Measurements from ENCODE around the gene CAMKK1. TPM values are rescaled to one million over a fixed set of nuclear protein-coding genes. Genes with fewer than 3 reads are reported as not detected.

CAMKK1 gene
- total RNA-seq, 1 experiment from 2014 or later = 10.1 TPM

DNA sequence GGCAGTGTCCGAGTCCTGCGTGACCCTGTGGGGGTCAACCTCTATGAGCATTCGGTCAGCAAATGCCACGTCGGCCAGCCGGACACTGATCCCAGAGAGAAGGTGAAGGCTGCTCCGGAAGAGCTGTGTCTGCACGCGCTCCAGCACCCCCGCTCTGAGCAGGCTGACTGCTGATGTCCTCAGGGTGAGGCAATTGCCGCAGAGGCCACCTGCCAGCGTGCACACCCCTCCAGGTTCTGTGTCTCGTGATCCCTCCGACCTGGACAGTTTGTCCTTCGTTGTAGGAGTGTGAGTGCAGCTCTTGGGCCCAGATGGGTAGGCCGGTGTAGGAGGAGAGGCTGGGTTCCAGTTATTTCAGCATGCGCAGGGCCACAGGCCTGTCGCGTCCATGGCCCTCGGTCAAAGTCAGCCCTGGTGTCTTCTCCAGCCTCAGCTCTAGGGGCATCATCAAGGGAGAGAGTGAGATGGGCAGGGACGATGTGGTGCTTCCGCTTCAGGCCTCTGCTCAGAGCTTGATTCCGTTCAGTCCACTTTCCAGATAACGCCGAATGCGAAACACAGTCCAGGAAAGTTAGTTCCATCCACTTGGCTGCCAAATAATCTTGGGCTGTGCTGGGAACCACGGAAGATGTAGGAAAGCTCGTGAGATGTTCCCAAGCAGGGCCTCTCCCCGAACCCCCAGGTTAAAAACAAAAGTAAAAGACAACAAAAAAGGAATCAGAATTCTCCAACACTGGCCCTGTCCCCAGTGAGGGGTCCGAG, 31.7 kb downstream of the CAMKK1 start:
- no peak overlapping the region for H2AFZ ChIP-seq (ENCODE audit: low read length)
- no peaks in the 10 kb centered on the region for H3K4me1 ChIP-seq (ENCODE audit: insufficient read depth, low read length)
- H3K9me3 ChIP-seq (ENCODE audit: low read length) = no peaks in the 10 kb centered on the region
- intact Hi-C loops (cut with micrococcal nuclease) = no loop called here
- ATAC-seq (no peak), DNase-seq (no peak)
- H3K27me3 ChIP-seq (ENCODE audit: low read length) = no peaks in the 10 kb centered on the region
- H3K9ac ChIP-seq (ENCODE audit: low read length) = no peak overlapping the region
- TF ChIP-seq, protein P1, sequence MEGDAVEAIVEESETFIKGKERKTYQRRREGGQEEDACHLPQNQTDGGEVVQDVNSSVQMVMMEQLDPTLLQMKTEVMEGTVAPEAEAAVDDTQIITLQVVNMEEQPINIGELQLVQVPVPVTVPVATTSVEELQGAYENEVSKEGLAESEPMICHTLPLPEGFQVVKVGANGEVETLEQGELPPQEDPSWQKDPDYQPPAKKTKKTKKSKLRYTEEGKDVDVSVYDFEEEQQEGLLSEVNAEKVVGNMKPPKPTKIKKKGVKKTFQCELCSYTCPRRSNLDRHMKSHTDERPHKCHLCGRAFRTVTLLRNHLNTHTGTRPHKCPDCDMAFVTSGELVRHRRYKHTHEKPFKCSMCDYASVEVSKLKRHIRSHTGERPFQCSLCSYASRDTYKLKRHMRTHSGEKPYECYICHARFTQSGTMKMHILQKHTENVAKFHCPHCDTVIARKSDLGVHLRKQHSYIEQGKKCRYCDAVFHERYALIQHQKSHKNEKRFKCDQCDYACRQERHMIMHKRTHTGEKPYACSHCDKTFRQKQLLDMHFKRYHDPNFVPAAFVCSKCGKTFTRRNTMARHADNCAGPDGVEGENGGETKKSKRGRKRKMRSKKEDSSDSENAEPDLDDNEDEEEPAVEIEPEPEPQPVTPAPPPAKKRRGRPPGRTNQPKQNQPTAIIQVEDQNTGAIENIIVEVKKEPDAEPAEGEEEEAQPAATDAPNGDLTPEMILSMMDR (conservative IDR thresholded peaks at IDR 0.05; ENCODE audit: low read depth, low read length) = no peak
- no peak for TF ChIP-seq EZH2phosphoT487 (IDR thresholded peaks at IDR 0.05; ENCODE audit: borderline replicate concordance, low read length)
- TF ChIP-seq EZH2 (IDR thresholded peaks at IDR 0.05; ENCODE audit: low read length, unreplicated experiment) = no peak
- BruUV-seq (replicated peaks) = no TSS peak
- H3K9me2 ChIP-seq (replicated peaks; ENCODE audit: low read length) = no peaks in the 10 kb centered on the region
- no peaks in the 10 kb centered on the region for H3F3A ChIP-seq (ENCODE audit: low read length, unreplicated experiment)
- H3K4me3 ChIP-seq (ENCODE audit: low read length) = no peak overlapping the region
- no peaks in the 10 kb centered on the region for H3K79me2 ChIP-seq (ENCODE audit: low read length)
- ChIA-PET CTCF (no interaction called here), POLR2A (ENCODE audit: unreplicated experiment) (no interaction called here)
- H3K27ac ChIP-seq (ENCODE audit: low read length) = no peak overlapping the region
- H4K20me1 ChIP-seq (ENCODE audit: low read length) = no peaks in the 10 kb centered on the region
- no peak overlapping the region for H3K4me2 ChIP-seq (ENCODE audit: low read length)
- no peaks in the 10 kb centered on the region for H3K36me3 ChIP-seq (ENCODE audit: low read depth, low read length)

DNA sequence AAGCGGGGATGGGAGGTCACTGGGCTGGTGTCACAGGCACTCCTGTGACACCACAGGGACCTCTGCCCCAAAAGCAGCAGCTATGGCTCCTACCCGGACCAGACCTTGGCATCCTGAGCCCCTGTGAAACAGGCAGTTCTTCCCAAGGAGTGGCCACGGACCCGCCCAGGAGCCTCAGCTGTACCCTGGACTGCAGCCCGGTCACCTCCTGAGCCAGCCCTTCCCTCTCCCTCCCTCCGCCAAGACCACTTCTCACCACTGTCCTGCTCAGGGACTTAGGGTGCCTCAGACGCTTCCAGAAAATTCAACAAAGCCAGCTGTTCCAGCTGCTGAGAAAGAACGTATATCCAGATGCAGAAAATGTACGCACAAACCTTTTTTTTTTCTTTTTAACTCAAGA, 32.9 kb downstream of the CAMKK1 start:
- no peak for ATAC-seq
- Histone ChIP-seq H3K79me2 (ENCODE audit: low read length) (no peaks in the 10 kb centered on the region), H3K9ac (ENCODE audit: low read length) (no peak overlapping the region), H3K9me3 (ENCODE audit: low read length) (no peaks in the 10 kb centered on the region), H3K9me2 (replicated peaks; ENCODE audit: low read length) (no peaks in the 10 kb centered on the region), H3K27ac (ENCODE audit: low read length) (no peak overlapping the region), H2AFZ (ENCODE audit: low read length) (no peak overlapping the region), H3K4me2 (ENCODE audit: low read length) (no peak overlapping the region), H3K4me1 (ENCODE audit: insufficient read depth, low read length) (no peaks in the 10 kb centered on the region), H4K20me1 (ENCODE audit: low read length) (no peaks in the 10 kb centered on the region), H3K4me3 (ENCODE audit: low read length) (no peak overlapping the region), H3K36me3 (ENCODE audit: low read depth, low read length) (no peaks in the 10 kb centered on the region), H3K27me3 (ENCODE audit: low read length) (no peaks in the 10 kb centered on the region), H3F3A (ENCODE audit: low read length, unreplicated experiment) (no peaks in the 10 kb centered on the region)
- CTCF ChIA-PET = no interaction called here
- BruUV-seq (replicated peaks) = no TSS peak
- DNase-seq = no peak
- TF ChIP-seq, protein P1 (conservative IDR thresholded peaks at IDR 0.05; ENCODE audit: low read depth, low read length) = no peak
- TF ChIP-seq EZH2 (IDR thresholded peaks at IDR 0.05; ENCODE audit: low read length, unreplicated experiment) (no peak), EZH2phosphoT487 (IDR thresholded peaks at IDR 0.05; ENCODE audit: borderline replicate concordance, low read length) (no peak)
- POLR2A ChIA-PET (ENCODE audit: unreplicated experiment) = no interaction called here
- intact Hi-C loops (cut with micrococcal nuclease) = no loop called here

Data from PC-3 (cell line).